K562 (cell line): ENCODE measurements around the gene GIPC3. TPM values are rescaled to one million over a fixed set of nuclear protein-coding genes. Genes with fewer than 3 reads are reported as not detected.

Experiments used
- ATAC-seq: fragments of 200-7000 bp; cut with Tn5 transposase; 3 replicates; pipeline ENCODE4 v1.9.1; 2020; ENCODE audit warnings: moderate library complexity
- BruUV-seq: library from RNA; stranded (reverse); fragments of 400-500 nt; replicated peaks from 2 replicates; lab custom pipeline; 2021; lab: Mats Ljungman, UMichigan
- CTCF ChIA-PET: fragments of 300-600 bp; formaldehyde crosslinking; extraction: SDS; loops from one replicate; lab custom pipeline; 2021; ENCODE audit warnings: low intra/inter-chr PET ratio; lab: Yijun Ruan, JAX
- POLR2A ChIA-PET: fragments of 300-600, 350-650 bp; sonication (Branson Sonifier 250); formaldehyde crosslinking; extraction: SDS; loops from one replicate; lab custom pipeline; 2021; ENCODE audit warnings: antibody characterized with exemption, inconsistent platforms; lab: Yijun Ruan, JAX
- DNase-seq, 4 experiments: peaks; one replicate each; pipeline versions ENCODE4 v3.0.0 to v3.0.0-alpha.2; 2011 to 2018; ENCODE audit warnings: low spot score in 3 of 4, mixed read lengths in 3 of 4; ENCODE audit errors: extremely low read depth in 1 of 4
- FAIRE-seq: peaks from 2 replicates; lab custom pipeline; 2011; peaks lifted over from hg19 to GRCh38; lab: Jason Lieb, UNC
- H2AFZ ChIP-seq: 2 replicates; pipeline ENCODE4 v1.6.0; 2011; ENCODE audit warnings: low read depth, low read length, control low read depth, inconsistent platforms
- H3K27ac ChIP-seq: fragments of 200-600 bp; 3 replicates; pipeline ENCODE4 v1.8.0; 2011; ENCODE audit warnings: low read depth, mild to moderate bottlenecking, control low read depth, inconsistent platforms, low read length, moderate library complexity, mixed read lengths; ENCODE audit errors: extremely low read depth
- H3K27me3 ChIP-seq, 2 experiments: fragments of 300-600 bp in 1 of 2; 2 replicates in 1 of 2; 3 replicates in 1 of 2; pipeline versions ENCODE4 v1.6.0 to v1.8.0; 2011; ENCODE audit warnings: inconsistent platforms in 2 of 2, low read length in 2 of 2, mild to moderate bottlenecking in 1 of 2, mixed read lengths in 1 of 2, moderate library complexity in 1 of 2; ENCODE audit not compliant: control insufficient read depth in 2 of 2, insufficient read depth in 2 of 2
- H3K36me3 ChIP-seq: fragments of 300-600 bp; 3 replicates; pipeline ENCODE4 v1.8.0; 2011; ENCODE audit warnings: mild to moderate bottlenecking, low read length, inconsistent platforms; ENCODE audit not compliant: control insufficient read depth, insufficient read depth
- H3K4me1 ChIP-seq, 2 experiments: fragments of 200-600 bp in 1 of 2; replicated peaks in 1 of 2; 2 replicates in 1 of 2; 3 replicates in 1 of 2; pipeline versions ENCODE4 v1.5.1 to v1.8.0; 2011; ENCODE audit warnings: inconsistent platforms in 2 of 2, low read length in 2 of 2, mild to moderate bottlenecking in 1 of 2, mixed read lengths in 1 of 2, moderate library complexity in 1 of 2; ENCODE audit not compliant: control insufficient read depth in 2 of 2, insufficient read depth in 2 of 2
- H3K4me2 ChIP-seq: 2 replicates; pipeline ENCODE4 v1.6.1; 2011; ENCODE audit warnings: low read length, control low read depth, inconsistent platforms, mixed read lengths; ENCODE audit not compliant: insufficient read depth
- H3K4me3 ChIP-seq: fragments of 200-600 bp; sonication (generic), shearing (Covaris generic); 2 replicates; pipeline ENCODE4 v1.5.1; 2016; ENCODE audit warnings: control low read depth, inconsistent platforms
- H3K79me2 ChIP-seq: fragments of 200-600 bp; 3 replicates; pipeline ENCODE4 v1.8.0; 2011; ENCODE audit warnings: low read length, inconsistent platforms; ENCODE audit not compliant: control insufficient read depth, insufficient read depth
- H3K9ac ChIP-seq, 2 experiments: 2 replicates each; pipeline versions ENCODE4 v1.6.0 to v1.6.1; 2011; ENCODE audit warnings: low read depth in 2 of 2, low read length in 2 of 2, control low read depth in 1 of 2, inconsistent platforms in 1 of 2, mild to moderate bottlenecking in 1 of 2, mixed read lengths in 1 of 2; ENCODE audit not compliant: insufficient read depth in 1 of 2
- H3K9me1 ChIP-seq: one replicate; pipeline ENCODE4 v1.6.0; 2011; ENCODE audit warnings: inconsistent platforms, mild to moderate bottlenecking, low read length, moderate library complexity; ENCODE audit not compliant: control insufficient read depth, insufficient read depth
- H3K9me3 ChIP-seq: replicated peaks from 2 replicates; pipeline ENCODE4 v1.5.1; 2011; ENCODE audit warnings: low read depth, low read length, inconsistent platforms; ENCODE audit not compliant: control insufficient read depth, insufficient read depth
- H4K20me1 ChIP-seq: replicated peaks from 2 replicates; pipeline ENCODE4 v1.6.1; 2011; ENCODE audit warnings: low read length, inconsistent platforms, mixed read lengths; ENCODE audit not compliant: control insufficient read depth, insufficient read depth
- BRD4 ChIP-seq: fragments of 200-600 bp; sonication (generic); IDR thresholded peaks from 2 replicates; pipeline ENCODE4 v1.6.1; 2017; ENCODE audit warnings: inconsistent platforms
- COPS2 ChIP-seq: fragments of 450-650 bp; conservative IDR thresholded peaks from 2 replicates; pipeline ENCODE4 v1.6.1; 2016; ENCODE audit warnings: mild to moderate bottlenecking, moderate library complexity
- HMGN3 ChIP-seq: IDR thresholded peaks from 2 replicates; pipeline ENCODE4 v1.6.1; 2011; ENCODE audit warnings: borderline replicate concordance, low read depth, mild to moderate bottlenecking, mixed read lengths, low read length; ENCODE audit not compliant: insufficient read length; ENCODE audit errors: extremely low read depth
- HNRNPL ChIP-seq: fragments of 200-400 bp; formaldehyde crosslinking; IDR thresholded peaks from 2 replicates; pipeline ENCODE4 v1.6.1; 2017; ENCODE audit warnings: low read depth, mild to moderate bottlenecking, low read length
- HOMEZ ChIP-seq: fragments of 250-450 bp; sonication (Bioruptor Pico); IDR thresholded peaks from 2 replicates; pipeline ENCODE4 v1.4.0; 2020; ENCODE audit warnings: mild to moderate bottlenecking, moderate library complexity
- KDM5B ChIP-seq: fragments of 200-600 bp; sonication (generic); IDR thresholded peaks from 2 replicates; pipeline ENCODE4 v1.6.1; 2012; ENCODE audit warnings: low read depth, mild to moderate bottlenecking, moderate library complexity, low read length, control low read depth, inconsistent platforms; ENCODE audit not compliant: insufficient replicate concordance
- MEIS2 ChIP-seq: fragments of 450-650 bp; IDR thresholded peaks from 2 replicates; pipeline ENCODE4 v1.6.1; 2014; ENCODE audit warnings: mild to moderate bottlenecking; ENCODE audit not compliant: partially characterized antibody
- NFIC ChIP-seq: fragments of 450-650 bp; IDR thresholded peaks from 2 replicates; pipeline ENCODE4 v1.6.1; 2017; ENCODE audit warnings: mild to moderate bottlenecking, inconsistent platforms
- NRF1 ChIP-seq, 2 experiments: fragments of 450-650 bp; IDR thresholded peaks in 1 of 2; conservative IDR thresholded peaks in 1 of 2; 2 replicates each; pipeline ENCODE4 v1.6.1; 2014; ENCODE audit warnings: mild to moderate bottlenecking in 2 of 2
- PHF8 ChIP-seq: fragments of 200-600 bp; sonication (generic); IDR thresholded peaks from 2 replicates; pipeline ENCODE4 v1.6.1; 2012; ENCODE audit warnings: mixed run types, mild to moderate bottlenecking, inconsistent platforms, low read length, moderate library complexity, borderline replicate concordance
- POLR2G ChIP-seq: fragments of 200-400 bp; formaldehyde crosslinking; IDR thresholded peaks from 2 replicates; pipeline ENCODE4 v1.6.1; 2017; ENCODE audit warnings: low read depth, mild to moderate bottlenecking, antibody characterized with exemption, low read length, moderate library complexity
- TAF1 ChIP-seq: IDR thresholded peaks from 2 replicates; pipeline ENCODE4 v1.6.1; 2011; ENCODE audit warnings: mild to moderate bottlenecking, low read length, moderate library complexity; ENCODE audit not compliant: insufficient read depth, control insufficient read depth, severe bottlenecking; ENCODE audit errors: extremely low read depth
- TEAD1 ChIP-seq, 2 experiments: fragments of 450-650 bp in 1 of 2; sonication (generic) in 1 of 2; formaldehyde crosslinking; IDR thresholded peaks; 2 replicates each; pipeline versions ENCODE4 v1.4.0 to v1.8.0; 2020 to 2022; ENCODE audit warnings: mild to moderate bottlenecking in 2 of 2, missing genetic modification reagents in 1 of 2
- ZBTB17 ChIP-seq: fragments of 450-650 bp; formaldehyde crosslinking; IDR thresholded peaks from 2 replicates; pipeline ENCODE4 v1.4.0; 2020; ENCODE audit warnings: mild to moderate bottlenecking
- ZNF263 ChIP-seq: sonication (generic); formaldehyde crosslinking; IDR thresholded peaks from 2 replicates; pipeline ENCODE4 v1.8.0; 2022; ENCODE audit warnings: mild to moderate bottlenecking, missing genetic modification reagents, borderline replicate concordance
- ZNF57 ChIP-seq: fragments of 450-650 bp; formaldehyde crosslinking; IDR thresholded peaks from 2 replicates; pipeline ENCODE4 v1.4.0; 2020; ENCODE audit warnings: mild to moderate bottlenecking, moderate library complexity
- ZSCAN29 ChIP-seq: fragments of 450-650 bp; IDR thresholded peaks from 2 replicates; pipeline ENCODE4 v1.6.1; 2017
- WGBS: fragments of 100-300 bp; shearing (Covaris generic); methylation state at CpG from one replicate; pipeline ENCODE4 v1.1.6; 2016; ENCODE audit warnings: low coverage, mixed read lengths; ENCODE audit not compliant: insufficient coverage; ENCODE audit errors: missing lambda C conversion rate; 5-methylcytosine and 5-hydroxymethylcytosine counted together
- in situ Hi-C: fragments of 300-500 bp; cut with MboI; formaldehyde crosslinking; loops from 4 replicates; pipeline ENCODE4 v1.15.0; 2018; ENCODE audit warnings: inconsistent platforms, mixed read lengths
- intact Hi-C: fragments of 100-400 bp; cut with micrococcal nuclease; formaldehyde crosslinking; loops from 2 replicates; pipeline ENCODE4 v1.14.2; 2022
- polyA plus RNA-seq, 8 experiments: library from polyadenylated mRNA; depleted of rRNA in 4 of 8; stranded (reverse) in 5 of 8; unstranded in 3 of 8; fragments of >200 nt; fragmentation: Nextera tagmentation in 2 of 8; fragmentation: Illumina TruSeq in 1 of 8; extraction: Ambion mirVana in 2 of 8; extraction: Trizol in 1 of 8; gene quantifications; 2 replicates each; pipeline versions ENCODE4 v1.2.1 to v1.2.3, GENCODE V29; 2011 to 2014; ENCODE audit warnings: inconsistent platforms in 1 of 8, missing spikeins in 1 of 8
- total RNA-seq, 7 experiments: library from RNA; depleted of rRNA in 6 of 7; stranded (reverse); fragments of >200 nt in 6 of 7; fragmentation: Illumina TruSeq in 2 of 7; extraction: Trizol in 2 of 7; gene quantifications; 2 replicates each; pipeline versions ENCODE4 v1.2.1 to v1.2.3, GENCODE V29; 2011 to 2021; ENCODE audit warnings: low replicate concordance in 1 of 7

Gene GIPC3
- total and polyA plus RNA-seq, 9 of the 15 experiments (the other 6 are each of a cell fraction or from before 2014, with no cell fraction given) = 0.03 to 3.6 (median 1.5) TPM; not detected in 1

- ATAC-seq = peak; percentile 89
- ChIA-PET CTCF (no interaction called here), POLR2A (interaction anchor here (1.5 to 4.0 kb wide), 2 partner anchors 15 to 28 kb away, joined by 7 to 29 read pairs; no protein-coding TSS in a partner anchor)
- intact Hi-C loops = loop anchor here (10.0 kb wide), 1 partner anchor 62 kb away; no protein-coding TSS in a partner anchor
- H3K9me1 ChIP-seq = peaks cover 2% of the 10 kb centered on the region
- in situ Hi-C loops = no loop called here
- no peaks in the 10 kb centered on the region for H3K27me3 ChIP-seq
- no peaks in the 10 kb centered on the region; the same call in 1 of the 2 replicates for H3K9me3 ChIP-seq
- peak within 1 kb of the TSS; percentile 91 for H3K4me2 ChIP-seq
- H3K27ac ChIP-seq = peak within 1 kb of the TSS; percentile 98
- H4K20me1 ChIP-seq = no peaks in the 10 kb centered on the region
- peaks cover 44% of the 10 kb centered on the region for H3K79me2 ChIP-seq
- under 1% methylated on average over 35 of the region's 46 CpGs for WGBS
- peaks cover 38% of the 10 kb centered on the region; the same call in 1 of the 3 replicates for H3K36me3 ChIP-seq
- H3K9ac ChIP-seq = peak within 1 kb of the TSS; percentile 92
- H3K4me3 ChIP-seq = peak within 1 kb of the TSS; percentile 89
- peaks cover 38 to 88% of the 10 kb centered on the region in 2 experiments for H3K4me1 ChIP-seq
- BruUV-seq = no TSS peak
- DNase-seq = peak; percentile 91 to 94 (median 92)
- H2AFZ ChIP-seq = peak within 1 kb of the TSS; percentile 95
- FAIRE-seq = peak; percentile 83
- TF ChIP-seq HNRNPL (peak; percentile 67; the same call in 1 of the 2 replicates), MEIS2 (peak; percentile 49), TAF1 (peak; percentile 41), NRF1 (conservative IDR thresholded peaks at IDR 0.05 in 1 of 2, IDR thresholded peaks at IDR 0.05 in 1 of 2) (peak; percentile 77 to 78), PHF8 (peak; percentile 59; the same call in 1 of the 2 replicates), ZNF263 (CRISPR knock-in tag) (peak; percentile 25; the same call in 1 of the 2 replicates), POLR2G (peak; percentile 68), ZNF57 (no peak), ZSCAN29 (peak; percentile 33; the same call in 1 of the 2 replicates), HMGN3 (peak; percentile 37), COPS2 (no peak), KDM5B (peak; percentile 15), NFIC (peak; percentile 8; the same call in 1 of the 2 replicates), ZBTB17 (no peak), BRD4 (peak; percentile 23; the same call in 1 of the 2 replicates), HOMEZ (CRISPR knock-in tag) (0 out of 2 replicates have a peak, but pooled peaks have one; percentile 26), TEAD1 (CRISPR knock-in tag; IDR thresholded peaks at IDR 0.05) (0 out of 4 replicates have a peak, but pooled peaks of 1 of the 2 experiments have one; percentile 3)
Measured at GRCh38 chr19:3606690-3607289, 21.5 kb downstream of the GIPC3 start, which contains the start of gene TBXA2R. TBXA2R (minus strand) TSS chr19:3606875; CDS start chr19:3600634, 6,241 bp downstream.
